ENCODE data around the gene BIRC7.

Gene BIRC7

DNA sequence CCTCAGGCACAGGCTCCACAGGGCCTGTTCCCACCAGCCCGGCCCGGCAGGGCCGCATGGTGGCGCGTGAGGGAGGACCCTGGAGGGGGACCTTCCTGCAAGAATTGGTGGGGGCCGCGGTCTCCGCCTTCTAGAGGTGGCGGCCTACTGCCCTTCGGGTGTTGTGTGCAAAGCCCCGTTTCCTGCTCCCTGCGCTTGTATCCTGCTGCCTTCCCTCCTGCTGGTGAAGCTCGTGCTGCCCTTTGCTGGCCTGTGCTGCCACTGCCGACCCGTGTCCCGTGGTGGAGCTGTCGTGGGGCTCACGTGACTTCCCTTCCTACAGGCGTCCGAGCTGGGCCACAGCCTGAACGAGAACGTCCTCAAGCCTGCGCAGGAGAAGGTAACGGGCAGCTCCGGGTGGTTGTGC is 48.8 kb downstream of the BIRC7 start:
- no peak for DNase-seq

DNA sequence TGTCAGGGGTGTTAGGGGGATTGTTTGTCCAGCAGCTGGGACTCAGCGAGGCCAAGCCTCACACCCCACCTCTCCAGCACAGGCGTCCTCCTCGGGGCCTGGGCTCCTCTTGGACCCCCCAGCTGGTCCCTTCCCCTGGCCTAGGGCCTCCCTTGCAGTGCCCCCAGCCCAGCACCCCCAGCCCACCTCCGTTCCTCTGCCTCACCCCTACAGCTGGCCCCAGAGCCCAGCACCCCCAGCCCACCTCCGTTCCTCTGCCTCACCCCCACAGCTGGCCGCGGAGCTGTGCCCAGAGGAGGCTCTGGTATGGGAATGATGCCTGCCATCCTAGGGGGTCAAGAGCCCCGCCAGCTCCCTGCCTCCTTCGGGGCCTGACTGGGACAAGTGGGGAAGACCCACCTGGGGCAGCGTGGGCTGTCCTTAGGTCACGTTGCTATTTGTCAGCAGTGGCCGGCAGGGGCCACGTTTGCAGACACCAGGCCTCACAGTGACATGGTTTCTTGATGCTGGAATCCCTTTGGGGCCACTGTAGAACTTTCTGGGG is 49.3 kb downstream of the BIRC7 start:
- no peak for DNase-seq

DNA sequence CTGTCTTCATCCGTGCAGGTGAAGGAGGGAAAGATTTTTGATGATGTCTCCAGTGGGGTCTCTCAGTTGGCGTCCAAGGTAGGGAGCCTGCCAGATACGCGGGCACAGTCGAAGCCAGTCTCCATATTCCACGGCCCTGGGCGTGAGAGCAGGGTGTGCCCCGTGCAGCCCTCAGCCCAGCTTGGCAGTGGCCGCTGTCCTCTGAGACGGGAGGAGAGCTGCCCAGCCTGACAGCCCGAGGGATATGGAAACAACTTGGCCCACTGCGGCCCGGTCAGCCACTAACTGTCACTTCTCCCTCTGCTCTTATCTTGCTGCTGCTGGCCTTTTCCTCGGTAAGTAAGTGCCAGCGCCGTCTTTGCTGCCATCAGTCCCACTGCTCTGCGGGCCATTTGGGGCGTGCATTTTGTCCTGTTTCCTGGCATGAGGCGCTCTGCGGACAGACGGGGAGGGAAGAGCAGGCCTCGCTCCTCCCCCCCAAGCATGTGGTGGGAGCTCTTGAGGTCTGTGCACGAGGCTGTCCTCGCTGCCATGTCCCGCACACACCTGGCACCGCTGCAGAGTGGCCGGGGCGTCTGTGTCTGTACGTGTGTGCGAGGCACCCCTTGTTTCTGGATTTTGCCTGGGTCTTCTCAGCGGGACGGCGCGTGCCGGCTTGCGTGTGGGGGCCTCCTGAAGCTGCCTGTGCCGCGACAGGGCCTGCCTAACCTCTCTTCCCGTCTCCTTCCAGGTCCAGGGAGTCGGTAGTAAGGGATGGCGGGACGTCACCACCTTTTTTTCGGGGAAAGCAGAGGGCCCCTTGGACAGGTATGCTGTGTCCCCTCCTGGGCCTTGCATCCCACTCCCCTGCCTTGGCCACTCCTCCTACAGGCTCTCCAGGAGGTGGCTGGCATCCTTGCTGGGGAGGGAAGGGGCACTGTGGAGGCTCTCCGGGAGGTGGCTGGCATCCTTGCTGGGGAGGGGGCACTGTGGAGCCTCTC is 50.2 kb downstream of the BIRC7 start:
- no peak for DNase-seq

DNA sequence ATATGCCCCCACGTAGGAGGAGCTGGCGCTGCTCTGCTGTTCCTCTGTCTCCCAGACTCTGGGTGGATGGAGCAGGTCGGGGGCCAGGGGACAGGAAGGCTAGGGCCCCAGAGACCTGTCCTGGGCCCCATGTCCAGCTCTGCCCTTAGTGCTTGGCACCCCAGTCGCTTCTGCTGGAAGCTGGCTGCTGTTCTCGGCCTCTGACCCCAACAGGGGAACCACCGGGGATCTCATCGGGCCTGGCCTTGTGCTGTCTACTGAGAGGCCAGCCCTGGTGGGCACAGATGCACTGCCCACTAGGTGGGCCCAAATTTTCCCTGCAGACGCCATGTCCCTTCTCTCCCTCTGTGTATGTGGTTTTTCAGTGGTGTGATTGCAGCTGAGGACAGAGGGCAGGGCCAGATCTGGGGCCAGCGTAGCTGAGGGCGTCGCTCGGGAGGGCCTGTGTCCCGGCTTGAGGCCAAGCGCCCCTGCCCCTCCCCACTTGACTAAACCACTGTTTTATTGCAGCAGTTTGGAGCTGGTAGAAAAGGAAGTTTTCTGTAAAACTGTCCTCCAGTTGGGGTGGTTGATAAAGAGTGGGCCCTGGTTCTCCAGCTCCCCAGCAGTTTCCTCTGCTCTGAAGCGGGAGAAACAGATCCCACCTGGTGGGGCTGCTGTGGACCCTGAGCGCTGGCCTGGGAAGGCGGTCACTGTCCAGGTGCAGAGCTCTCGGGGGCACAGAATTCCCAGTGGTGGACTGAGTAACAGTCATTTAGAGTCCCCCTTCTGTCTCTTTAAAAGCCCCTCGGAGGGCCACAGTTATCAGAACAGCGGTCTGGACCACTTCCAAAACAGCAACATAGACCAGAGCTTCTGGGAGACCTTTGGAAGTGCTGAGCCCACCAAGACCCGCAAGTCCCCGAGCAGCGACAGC is 51.3 kb downstream of the BIRC7 start:
- DNase-seq: no peak

DNA sequence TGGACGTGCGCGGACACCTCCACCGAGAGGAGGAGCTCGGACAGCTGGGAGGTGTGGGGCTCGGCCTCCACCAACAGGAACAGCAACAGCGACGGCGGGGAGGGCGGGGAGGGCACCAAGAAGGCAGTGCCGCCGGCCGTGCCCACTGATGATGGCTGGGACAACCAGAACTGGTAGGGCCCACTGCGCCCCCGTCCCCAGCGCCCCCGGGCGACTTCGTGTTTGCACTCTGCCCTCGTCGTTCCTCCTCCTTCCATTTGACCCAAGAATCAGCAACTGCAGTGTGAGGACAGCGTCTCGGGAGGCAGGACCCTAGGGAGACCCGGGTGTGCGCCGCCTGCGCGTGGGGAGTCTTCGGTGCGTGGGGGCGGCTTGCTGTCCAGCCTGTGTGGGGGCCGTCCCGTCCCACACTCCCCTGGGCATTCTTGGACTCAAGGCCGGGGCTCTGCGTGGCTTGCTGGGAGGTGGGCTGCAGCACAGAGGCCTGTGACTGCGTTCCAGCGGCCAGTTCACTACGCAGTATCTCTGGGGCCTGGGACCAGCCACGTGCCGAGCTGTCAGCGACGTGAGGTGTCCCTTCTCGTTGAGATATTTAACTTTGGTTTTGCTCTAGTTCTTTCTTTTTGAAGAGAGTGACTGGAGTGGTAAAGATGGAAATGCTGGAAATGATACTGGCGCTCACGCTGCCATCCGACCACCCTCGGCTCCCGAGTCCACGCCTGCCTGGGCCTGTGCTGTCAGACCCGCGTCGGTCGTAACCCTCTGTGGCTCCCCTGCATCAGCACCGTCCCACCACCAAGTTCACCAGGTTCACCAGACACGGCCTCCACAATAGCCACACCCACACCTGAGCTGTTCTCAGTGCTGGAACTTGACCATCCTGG is 52.2 kb downstream of the BIRC7 start:
- no peak for DNase-seq

DNA sequence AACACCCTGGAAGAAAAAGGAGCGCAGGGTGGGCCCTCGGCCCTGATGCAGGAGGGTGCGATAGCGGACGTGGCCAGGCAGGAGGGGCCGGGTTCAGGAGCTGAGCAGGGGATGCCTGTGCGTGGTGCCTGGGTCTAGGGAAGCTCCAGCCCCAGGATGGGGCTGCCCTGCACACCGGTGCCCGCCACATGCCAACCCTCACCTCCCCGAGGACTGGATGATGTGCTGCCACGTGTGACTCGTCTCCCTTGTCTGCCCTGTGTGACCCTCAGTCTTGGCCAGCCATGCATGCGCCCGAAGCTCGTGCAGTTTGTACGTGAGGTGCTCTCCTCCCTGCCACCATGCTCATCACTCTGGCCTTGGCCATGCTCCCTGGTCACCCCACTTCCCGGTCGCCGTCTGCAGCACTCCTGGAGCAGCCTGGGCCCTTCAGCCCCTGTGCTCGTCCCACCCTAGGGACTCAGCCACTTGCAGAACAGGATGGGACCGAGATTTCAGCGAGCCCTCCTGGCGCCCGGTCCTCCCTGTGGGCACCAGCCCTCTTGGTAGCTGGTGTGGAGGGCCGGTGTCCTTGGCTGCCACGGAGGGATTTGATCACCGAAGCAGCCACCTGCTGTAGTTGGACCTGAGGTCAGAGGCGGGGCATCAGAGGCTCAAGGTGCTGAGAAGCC is 53.0 kb downstream of the BIRC7 start:
- DNase-seq: no peak

DNA sequence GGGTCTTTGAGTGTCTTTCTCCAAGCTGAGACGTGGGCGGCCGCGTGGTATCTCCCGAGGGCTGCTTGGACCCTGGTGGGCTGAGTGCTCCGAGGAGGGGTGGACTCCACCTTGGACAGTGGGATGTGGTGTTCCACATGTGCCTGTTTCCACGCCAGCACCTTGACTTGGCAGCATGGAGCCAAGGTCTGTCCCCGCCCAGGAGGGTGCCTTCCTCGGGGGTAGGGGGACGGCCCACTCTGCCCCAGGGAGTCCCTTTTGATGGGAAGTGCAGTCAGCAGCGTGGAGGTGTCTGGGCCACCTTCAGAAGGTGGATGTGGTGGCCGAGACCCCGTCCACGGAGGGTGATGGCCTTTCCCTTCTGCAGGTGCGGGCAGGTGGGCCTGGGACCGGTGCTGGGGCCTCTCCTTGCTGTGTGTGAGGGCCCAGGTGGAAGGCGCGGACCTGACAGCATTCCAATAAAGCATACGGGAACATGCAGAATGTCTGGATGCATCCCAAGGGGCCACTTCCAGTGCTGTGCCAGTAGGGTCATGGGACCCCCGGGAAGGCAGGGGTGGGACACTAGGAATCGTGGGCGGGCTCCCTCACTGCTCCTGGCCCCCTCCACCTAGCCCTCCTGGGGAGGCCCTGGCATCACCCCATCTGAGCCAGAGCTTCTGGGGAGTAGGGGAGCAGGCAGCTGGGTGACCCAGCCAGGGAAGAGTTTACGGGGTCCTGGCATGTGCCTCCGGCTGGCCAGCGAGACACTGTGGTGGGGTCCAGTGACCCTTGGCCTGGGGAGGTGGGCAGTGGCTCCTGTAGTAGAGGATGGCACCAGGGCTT is 53.8 kb downstream of the BIRC7 start:
- DNase-seq: no peak
